GM12891 (cell line): ENCODE results near the gene UBE2D1.

Source experiments
- DNase-seq: peaks from one replicate; pipeline ENCODE4 v3.0.0; 2011; ENCODE audit warnings: low spot score; ENCODE audit not compliant: insufficient read length
- FAIRE-seq: peaks from 2 replicates; lab custom pipeline; 2011; peaks lifted over from hg19 to GRCh38; lab: Jason Lieb, UNC
- PAX5 ChIP-seq: IDR thresholded peaks from 2 replicates; pipeline ENCODE4 v1.6.1; 2011; ENCODE audit warnings: low read length, moderate library complexity, mild to moderate bottlenecking; ENCODE audit not compliant: insufficient read depth, severe bottlenecking
- POLR2A ChIP-seq: IDR thresholded peaks from 2 replicates; pipeline ENCODE4 v1.6.1; 2011; ENCODE audit warnings: low read depth, low read length, control low read depth
- POLR2AphosphoS5 ChIP-seq: IDR thresholded peaks from 2 replicates; pipeline ENCODE4 v1.6.1; 2011; ENCODE audit warnings: low read depth, low read length, control low read depth
- POU2F2 ChIP-seq: IDR thresholded peaks from 2 replicates; pipeline ENCODE4 v1.6.1; 2011; ENCODE audit warnings: low read depth, mild to moderate bottlenecking, control low read depth, low read length, moderate library complexity
- SPI1 ChIP-seq: IDR thresholded peaks from 2 replicates; pipeline ENCODE4 v1.6.1; 2011; ENCODE audit warnings: low read depth, low read length, control low read depth
- TAF1 ChIP-seq: IDR thresholded peaks from 2 replicates; pipeline ENCODE4 v1.6.1; 2011; ENCODE audit warnings: low read depth, low read length, control low read depth

The UBE2D1 gene

GRCh38 chr10:58371473-58371872 is 36.7 kb downstream of the UBE2D1 start:
- DNase-seq: no peak
- FAIRE-seq: no peak

GRCh38 chr10:58372607-58373441 is 38.0 kb downstream of the UBE2D1 start:
- DNase-seq (no peak), FAIRE-seq (no peak)
- TF ChIP-seq POU2F2: no peak
- no peak for TF ChIP-seq POLR2A
- TF ChIP-seq POLR2AphosphoS5: no peak
- no peak for TF ChIP-seq TAF1
- TF ChIP-seq PAX5: no peak
- TF ChIP-seq SPI1: peak; percentile 83

More at GRCh38 chr10:58371473-58371872, 36.7 kb downstream of the UBE2D1 start:
- TF ChIP-seq POLR2AphosphoS5: no peak
- TF ChIP-seq POLR2A: no peak
- no peak for TF ChIP-seq POU2F2
- TF ChIP-seq TAF1: no peak

GRCh38 chr10:58373442-58373827 is 38.6 kb downstream of the UBE2D1 start:
- TF ChIP-seq PAX5 (no peak), POU2F2 (no peak), TAF1 (no peak), POLR2AphosphoS5 (no peak), SPI1 (no peak), POLR2A (no peak)
- no peak for FAIRE-seq
- no peak for DNase-seq

- no peak for FAIRE-seq
- no peak for TF ChIP-seq POU2F2
- no peak for TF ChIP-seq POLR2A
- no peak for TF ChIP-seq PAX5
- TF ChIP-seq POLR2AphosphoS5: no peak
- no peak for TF ChIP-seq TAF1
- TF ChIP-seq SPI1: no peak
Observed at GRCh38 chr10:58382489-58382995, 47.7 kb downstream of the UBE2D1 start.

GRCh38 chr10:58384095-58384494 is 49.3 kb downstream of the UBE2D1 start:
- peak; percentile 14 for DNase-seq
- TF ChIP-seq POLR2AphosphoS5 (no peak), SPI1 (peak; percentile 96)

More at GRCh38 chr10:58382489-58382995, 47.7 kb downstream of the UBE2D1 start:
- DNase-seq: no peak

GRCh38 chr10:58384544-58384998 is 49.8 kb downstream of the UBE2D1 start:
- FAIRE-seq (no peak), DNase-seq (no peak)
- TF ChIP-seq POU2F2 (0 out of 2 replicates have a peak, but pooled peaks have one; percentile 1), SPI1 (no peak), POLR2AphosphoS5 (no peak), TAF1 (no peak), PAX5 (no peak), POLR2A (no peak; the same call in 1 of the 2 replicates)

More at GRCh38 chr10:58384095-58384494, 49.3 kb downstream of the UBE2D1 start:
- FAIRE-seq: peak; percentile 78

GRCh38 chr10:58384999-58385783 is 50.4 kb downstream of the UBE2D1 start, which contains the start of gene TFAM:
Gene TFAM (plus strand): TSS chr10:58385410. CDS start chr10:58385548, 138 bp downstream.
- FAIRE-seq (peak; percentile 90), DNase-seq (peak; percentile 70)
- 0 out of 2 replicates have a peak, but pooled peaks have one; percentile 44 for TF ChIP-seq TAF1
- peak; percentile 91 for TF ChIP-seq POLR2AphosphoS5
- TF ChIP-seq POU2F2: peak; percentile 26
- TF ChIP-seq POLR2A: peak; percentile 94
- TF ChIP-seq PAX5: no peak
- TF ChIP-seq SPI1: no peak

- no peak for FAIRE-seq
- TF ChIP-seq POLR2AphosphoS5 (no peak), SPI1 (no peak), POLR2A (no peak), POU2F2 (no peak)
- DNase-seq: no peak
Observed at GRCh38 chr10:58385784-58386112, 50.9 kb downstream of the UBE2D1 start.

- FAIRE-seq: no peak
- TF ChIP-seq POLR2AphosphoS5 (no peak), PAX5 (no peak), SPI1 (no peak), TAF1 (no peak), POU2F2 (no peak), POLR2A (no peak)
Observed at GRCh38 chr10:58389024-58389423, 54.2 kb downstream of the UBE2D1 start.

GRCh38 chr10:58393317-58393716 is 58.5 kb downstream of the UBE2D1 start:
- DNase-seq (no peak), FAIRE-seq (no peak)
- no peak for TF ChIP-seq POLR2AphosphoS5
- no peak for TF ChIP-seq POLR2A
- no peak for TF ChIP-seq POU2F2
- TF ChIP-seq SPI1: no peak
- no peak for TF ChIP-seq TAF1
- no peak for TF ChIP-seq PAX5

More at GRCh38 chr10:58389024-58389423, 54.2 kb downstream of the UBE2D1 start:
- DNase-seq: no peak
